RWPE1 (cell line): Measurements from ENCODE around the gene GJC1.
A peak's percentile ranks its signal among the peaks of the same experiment; 100 is the strongest.

Experiments
- CTCF ChIA-PET: fragments of 350-600 bp; sonication (Branson Sonifier 250); formaldehyde crosslinking; extraction: SDS; loops from one replicate; lab custom pipeline; 2021; lab: Yijun Ruan, JAX
- POLR2A ChIA-PET: fragments of 400-600 bp; formaldehyde crosslinking; extraction: SDS; loops from one replicate; lab custom pipeline; 2020; ENCODE audit warnings: antibody characterized with exemption; ENCODE audit not compliant: low non-redundant PET; lab: Yijun Ruan, JAX
- DNase-seq: peaks from one replicate; pipeline ENCODE4 v3.0.0; 2012; ENCODE audit warnings: low spot score
- H3K27ac ChIP-seq: fragments of 450-650 bp; 2 replicates; pipeline ENCODE4 v1.5.1; 2017
- TF ChIP-seq, protein P1 (sequence below): fragments of 450-650 bp; conservative IDR thresholded peaks from 2 replicates; pipeline ENCODE4 v1.5.1; 2017; ENCODE audit warnings: low read depth, mild to moderate bottlenecking

GJC1 gene

GRCh38 chr17:44840936-44841335 is 10.8 kb upstream of the GJC1 start:
- POLR2A ChIA-PET, result interaction anchor here (0.6 kb wide), 1 partner anchor 8 kb away, joined by 3 read pairs; no protein-coding TSS in a partner anchor
- DNase-seq, result no peak
- CTCF ChIA-PET, result interaction anchor here (0.6 kb wide), 1 partner anchor 320 kb away, joined by 9 read pairs; no protein-coding TSS in a partner anchor
- H3K27ac ChIP-seq, result no peak overlapping the region
- TF ChIP-seq, protein P1, sequence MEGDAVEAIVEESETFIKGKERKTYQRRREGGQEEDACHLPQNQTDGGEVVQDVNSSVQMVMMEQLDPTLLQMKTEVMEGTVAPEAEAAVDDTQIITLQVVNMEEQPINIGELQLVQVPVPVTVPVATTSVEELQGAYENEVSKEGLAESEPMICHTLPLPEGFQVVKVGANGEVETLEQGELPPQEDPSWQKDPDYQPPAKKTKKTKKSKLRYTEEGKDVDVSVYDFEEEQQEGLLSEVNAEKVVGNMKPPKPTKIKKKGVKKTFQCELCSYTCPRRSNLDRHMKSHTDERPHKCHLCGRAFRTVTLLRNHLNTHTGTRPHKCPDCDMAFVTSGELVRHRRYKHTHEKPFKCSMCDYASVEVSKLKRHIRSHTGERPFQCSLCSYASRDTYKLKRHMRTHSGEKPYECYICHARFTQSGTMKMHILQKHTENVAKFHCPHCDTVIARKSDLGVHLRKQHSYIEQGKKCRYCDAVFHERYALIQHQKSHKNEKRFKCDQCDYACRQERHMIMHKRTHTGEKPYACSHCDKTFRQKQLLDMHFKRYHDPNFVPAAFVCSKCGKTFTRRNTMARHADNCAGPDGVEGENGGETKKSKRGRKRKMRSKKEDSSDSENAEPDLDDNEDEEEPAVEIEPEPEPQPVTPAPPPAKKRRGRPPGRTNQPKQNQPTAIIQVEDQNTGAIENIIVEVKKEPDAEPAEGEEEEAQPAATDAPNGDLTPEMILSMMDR, result no peak

DNA sequence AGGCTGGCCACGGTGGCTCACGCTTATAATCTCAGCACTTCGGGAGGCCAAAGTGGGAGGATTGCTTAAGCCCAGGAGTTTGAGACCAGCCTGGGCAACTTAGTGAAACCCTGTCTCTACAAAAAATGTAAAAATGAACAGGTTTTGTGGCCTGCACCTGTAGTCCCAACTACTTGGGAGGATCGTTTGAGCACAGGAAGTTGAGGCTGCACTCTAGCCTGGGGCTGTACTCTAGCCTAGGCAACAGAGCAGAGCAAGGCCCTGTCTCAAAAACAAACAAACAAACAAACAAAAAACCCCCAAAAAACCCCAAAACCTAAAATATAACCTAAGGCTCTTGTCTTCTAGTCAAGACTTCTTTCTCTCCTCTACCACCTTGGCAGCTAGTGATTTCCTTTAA is 10.2 kb upstream of the GJC1 start:
- no peak overlapping the region for H3K27ac ChIP-seq
- ChIA-PET POLR2A (no interaction called here), CTCF (interaction anchor here (0.6 to 0.7 kb wide), 2 partner anchors 181 to 320 kb away, joined by 5 to 9 read pairs; no protein-coding TSS in a partner anchor)
- no peak for DNase-seq
- TF ChIP-seq, protein P1, result no peak

DNA sequence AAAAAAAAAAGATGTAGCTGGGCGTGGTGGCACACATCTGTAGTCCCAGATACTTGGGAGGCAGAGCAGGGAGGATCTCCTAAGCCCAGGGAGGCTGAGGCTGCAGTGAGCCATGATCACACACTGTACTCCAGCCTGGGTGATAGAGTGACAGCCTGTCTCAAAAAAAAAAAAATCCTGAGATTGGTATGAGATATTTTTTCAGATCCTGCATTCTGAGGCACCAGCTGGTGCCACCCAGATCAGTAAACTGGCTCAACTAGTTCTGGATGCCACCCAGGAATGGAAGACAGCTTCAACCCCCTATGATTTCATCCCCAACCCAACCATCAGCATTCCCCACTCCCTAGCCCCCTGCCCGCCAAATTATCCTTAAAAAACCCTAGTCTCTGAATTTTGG is 7.1 kb upstream of the GJC1 start:
- TF ChIP-seq, protein P1, result no peak
- H3K27ac ChIP-seq, result no peak overlapping the region
- no peak for DNase-seq
- CTCF ChIA-PET, result interaction anchor here (0.6 to 1.5 kb wide), 3 partner anchors 20 to 93 kb away, joined by 3 to 6 read pairs (median 5); no protein-coding TSS in a partner anchor
- POLR2A ChIA-PET, result interaction anchor here (0.6 kb wide), 1 partner anchor 187 kb away, joined by 3 read pairs; no protein-coding TSS in a partner anchor

DNA sequence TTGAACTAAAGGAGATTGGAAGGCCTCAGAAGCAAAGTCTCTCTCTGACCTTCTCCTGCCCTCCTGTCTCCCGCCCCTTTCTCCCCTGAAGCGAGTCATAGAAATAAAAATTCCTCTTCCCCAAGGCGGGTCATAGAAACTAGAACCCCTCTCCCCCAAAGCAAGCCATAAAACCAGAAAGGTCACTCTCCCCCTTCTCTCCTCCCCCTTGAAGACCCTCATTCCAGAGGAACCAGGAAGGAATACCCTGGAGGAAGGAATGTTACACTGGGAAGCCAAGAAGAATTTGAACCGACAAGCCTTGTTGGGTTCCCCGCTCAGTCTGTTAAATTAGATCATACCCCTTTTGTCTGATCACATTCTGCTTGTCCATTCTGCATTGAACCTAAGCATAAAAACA is 2.7 kb upstream of the GJC1 start:
- POLR2A ChIA-PET, result interaction anchor here (0.5 kb wide), 1 partner anchor 8 kb away, joined by 3 read pairs; no protein-coding TSS in a partner anchor
- no peak for DNase-seq

DNA sequence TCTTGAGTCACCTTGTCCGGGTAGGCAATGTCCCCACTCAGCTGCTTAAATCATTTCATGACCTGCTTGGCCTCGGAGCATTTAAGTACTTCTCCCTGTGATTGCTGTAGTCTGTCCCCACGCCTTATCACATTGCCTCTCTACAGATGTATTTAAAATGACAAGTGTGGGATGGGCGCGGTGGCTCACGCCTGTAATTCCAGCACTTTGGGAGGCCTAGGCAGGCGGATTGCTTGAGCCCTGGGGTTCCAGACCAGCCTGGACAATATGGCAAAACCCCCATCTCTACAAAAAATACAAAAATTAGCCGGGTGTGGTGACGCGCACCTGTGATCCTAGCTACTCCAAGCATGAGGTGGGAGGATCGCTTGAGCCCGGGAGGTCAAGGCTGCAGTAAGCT is 1.3 kb upstream of the GJC1 start:
- TF ChIP-seq, protein P1, result no peak
- H3K27ac ChIP-seq, result no peak overlapping the region
- no peak for DNase-seq
- ChIA-PET CTCF (interaction anchor here (0.6 to 2.3 kb wide), 4 partner anchors 52 to 301 kb away, joined by 3 to 16 read pairs (median 4); partner anchors contain the start of gene PLCD3), POLR2A (interaction anchor here (0.5 to 0.6 kb wide), 2 partner anchors 52 to 193 kb away, joined by 8 read pairs; no protein-coding TSS in a partner anchor)

More for the DNA sequence above, 2.7 kb upstream of the GJC1 start:
- CTCF ChIA-PET, result interaction anchor here (0.6 to 2.3 kb wide), 3 partner anchors 13 to 53 kb away, joined by 4 to 16 read pairs (median 6); no protein-coding TSS in a partner anchor
- no peak overlapping the region for H3K27ac ChIP-seq
- TF ChIP-seq, protein P1, result no peak

GRCh38 chr17:44830359-44831288 is 537 bp upstream of the GJC1 start:
- TF ChIP-seq, protein P1, result no peak
- H3K27ac ChIP-seq, result peak overlapping the region; percentile 86
- ChIA-PET POLR2A (no interaction called here), CTCF (interaction anchor here (0.5 to 2.3 kb wide), 7 partner anchors 14 to 301 kb away, joined by 3 to 16 read pairs (median 4); partner anchors contain the start of gene PLCD3)
- peak; percentile 30 for DNase-seq
